Stimulated activated CD4-positive, alpha-beta T cell treated with anti-CD3 and anti-CD28 coated beads, Interleukin-1b, Interleukin-23, amount 100 ng/mL, for 1 hour (primary cell): ENCODE data around the gene TULP1.
"Not testable (repeated sequence)": the region's sequence is repeated elsewhere in the genome, so short reads cannot be mapped to it uniquely, and the experiment has no call there.

Experiments used
- DNase-seq, 2 donors: peaks; one replicate each; pipeline ENCODE4 v3.0.0-alpha.2; 2020; ENCODE audit warnings: low read depth in 2 of 2

The TULP1 gene

DNA sequence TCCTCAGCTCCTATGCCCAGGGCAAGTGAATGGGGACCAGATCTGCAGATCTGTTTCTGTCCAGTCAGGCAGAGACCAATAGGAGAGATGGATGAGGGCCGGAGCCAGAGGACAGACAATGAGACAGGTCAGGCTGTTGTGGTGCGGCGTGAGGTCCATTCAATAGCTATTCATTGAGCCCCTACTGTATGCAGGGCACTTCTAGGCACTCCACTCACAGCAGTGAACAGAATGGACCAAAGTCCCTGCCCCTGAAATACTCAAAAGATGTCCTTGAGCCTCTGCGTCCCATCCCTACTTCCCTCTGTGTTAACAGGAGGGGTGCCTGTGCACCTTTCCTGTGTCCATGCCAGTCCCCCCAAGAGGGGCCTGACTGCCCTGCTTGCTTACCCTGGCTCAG is 8.5 kb upstream of the TULP1 start:
- no peak for DNase-seq

DNA sequence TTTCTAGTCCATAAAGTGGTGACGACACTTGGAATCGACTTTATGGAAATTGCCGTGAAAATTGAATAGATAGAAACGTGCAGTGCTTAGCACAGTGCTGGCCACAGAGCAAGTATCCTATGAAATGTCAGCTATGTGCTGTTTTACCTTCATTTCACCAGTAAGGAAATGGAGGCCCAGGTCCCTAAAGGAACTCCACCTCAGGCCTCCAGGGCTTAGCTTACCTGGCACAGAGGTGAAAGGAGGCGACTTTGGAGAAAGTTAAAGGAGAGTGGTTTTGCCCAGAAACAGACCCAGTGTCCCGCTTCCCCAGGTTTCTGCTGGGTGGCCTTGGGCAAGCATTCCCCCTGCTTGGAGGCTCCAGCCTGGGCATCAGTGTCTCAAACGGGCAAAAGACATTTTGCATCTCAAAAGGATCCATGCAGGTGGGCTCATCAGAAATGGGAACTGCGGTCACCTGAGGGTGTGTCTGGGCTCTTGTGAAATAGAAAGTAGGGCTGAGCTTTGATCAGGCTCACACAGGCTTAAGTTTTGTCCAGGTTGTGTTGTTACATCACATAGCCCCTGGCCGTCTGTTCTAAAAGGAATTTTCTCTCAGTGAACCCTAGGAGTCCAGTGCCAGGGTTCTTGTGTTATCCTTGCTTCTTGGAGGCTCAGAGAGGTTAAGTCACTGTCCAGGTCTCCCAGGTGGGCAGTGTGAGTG is 6.8 kb upstream of the TULP1 start:
- DNase-seq, result no peak

DNA sequence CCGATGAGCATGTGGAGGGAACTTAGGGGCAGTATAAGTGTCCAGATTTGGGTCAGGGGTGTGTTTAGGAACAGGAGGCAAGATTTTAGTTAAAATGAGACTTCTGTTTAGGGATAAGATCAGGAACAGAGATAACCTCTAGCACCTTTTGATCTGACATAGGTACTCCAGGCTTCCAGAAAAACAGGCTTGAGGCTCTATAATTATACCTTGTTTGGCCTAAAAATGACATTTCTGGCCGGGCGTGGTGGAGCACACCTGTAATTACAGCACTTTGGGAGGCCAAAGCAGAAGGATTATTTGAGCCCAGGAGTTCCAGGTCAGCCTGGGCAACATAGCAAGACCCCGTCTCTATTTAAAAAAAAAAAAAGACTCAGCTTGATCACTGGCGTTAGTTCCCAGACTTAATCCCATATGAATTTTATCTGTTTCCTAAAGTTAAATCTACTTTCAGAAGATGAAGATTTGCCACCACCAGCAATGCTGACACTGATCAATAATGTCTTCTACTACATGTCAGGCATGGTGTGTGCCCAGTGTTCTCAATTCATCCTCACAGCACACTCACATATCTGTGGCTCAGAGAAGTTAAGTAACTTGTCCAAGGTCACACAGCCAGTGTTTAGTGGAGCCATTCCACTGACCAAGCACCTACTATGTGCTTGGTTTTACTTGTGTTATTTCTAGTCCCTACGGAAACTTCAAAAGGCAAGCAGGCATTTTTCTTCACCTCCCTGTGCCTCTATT is 6.0 kb upstream of the TULP1 start:
- no peak for DNase-seq

DNA sequence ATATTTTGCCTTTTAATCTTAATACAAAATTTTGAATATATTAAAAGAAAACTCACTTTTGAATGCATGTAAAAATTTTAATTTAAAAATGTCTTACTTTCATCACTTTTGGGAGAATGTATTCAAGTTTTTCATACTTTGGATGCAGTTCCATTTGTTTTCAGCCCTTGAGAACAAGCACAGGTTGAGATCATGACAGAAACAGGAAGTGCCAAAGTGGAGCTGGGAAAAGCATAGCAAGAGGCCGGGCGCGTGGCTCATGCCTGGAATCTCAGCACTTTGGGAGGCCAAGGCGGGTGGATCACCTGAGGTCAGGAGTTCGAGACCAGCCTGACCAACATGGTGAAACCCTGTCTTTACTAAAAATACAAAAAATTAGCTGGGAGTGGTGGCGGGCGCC is 5.3 kb upstream of the TULP1 start:
- DNase-seq, result not testable (repeated sequence)

DNA sequence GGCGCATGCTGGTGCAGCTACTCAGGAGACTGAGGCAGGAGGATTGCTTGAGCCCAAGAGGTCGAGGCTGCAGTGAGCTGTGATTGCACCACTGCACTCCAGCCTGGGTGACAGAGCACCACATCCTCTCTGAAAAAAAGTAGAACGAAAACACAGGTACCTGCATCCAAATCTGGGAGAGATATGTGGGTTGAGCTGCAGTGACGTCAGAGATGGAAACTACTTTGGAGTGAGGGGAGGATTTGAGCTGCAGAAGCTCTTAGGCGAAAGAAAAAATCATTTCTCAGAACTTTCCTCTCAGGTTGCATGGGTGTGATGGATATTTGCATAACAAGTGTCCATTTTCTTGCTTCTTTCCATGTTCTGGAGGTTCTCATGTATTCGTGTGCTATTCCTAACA is 4.0 kb upstream of the TULP1 start:
- DNase-seq, result no peak

DNA sequence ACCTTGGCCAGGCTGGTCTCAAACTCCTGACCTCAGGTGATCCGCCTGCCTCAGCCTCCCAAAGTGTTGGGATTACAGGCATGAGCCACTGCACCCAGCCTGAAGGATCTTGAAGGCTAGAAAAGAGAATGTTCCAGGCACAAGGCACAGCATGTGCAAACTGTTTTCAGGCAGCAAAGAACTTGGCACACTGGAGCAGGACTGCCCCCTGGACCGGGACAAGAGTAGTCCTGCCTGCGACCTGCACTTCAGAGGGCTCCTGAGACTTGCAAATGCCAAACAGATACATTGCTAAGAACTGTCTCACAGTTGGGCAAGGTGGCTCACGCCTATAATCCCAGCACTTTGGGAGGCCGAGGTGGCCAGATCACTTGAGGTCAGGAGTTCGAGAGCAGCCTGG is 3.2 kb upstream of the TULP1 start:
- not testable (repeated sequence) for DNase-seq

DNA sequence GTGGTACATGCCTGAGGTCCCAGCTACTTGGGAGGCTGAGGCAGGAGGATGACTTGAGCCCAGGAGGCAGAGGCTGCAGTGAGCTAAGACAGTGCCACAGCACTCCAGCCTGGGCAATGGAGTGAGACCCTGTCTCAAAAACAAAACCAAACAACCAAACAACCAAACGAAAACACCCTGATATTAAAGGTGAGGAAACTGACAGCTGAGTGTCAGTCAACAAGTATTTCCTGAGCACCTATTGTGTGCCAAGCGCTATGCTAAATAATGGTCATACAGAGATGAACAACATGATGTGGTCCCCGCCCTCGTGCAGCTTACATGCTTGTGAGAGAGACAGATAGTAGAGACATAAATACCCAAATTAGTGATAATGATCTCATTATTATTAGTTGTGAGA is 1.9 kb upstream of the TULP1 start:
- no peak for DNase-seq

DNA sequence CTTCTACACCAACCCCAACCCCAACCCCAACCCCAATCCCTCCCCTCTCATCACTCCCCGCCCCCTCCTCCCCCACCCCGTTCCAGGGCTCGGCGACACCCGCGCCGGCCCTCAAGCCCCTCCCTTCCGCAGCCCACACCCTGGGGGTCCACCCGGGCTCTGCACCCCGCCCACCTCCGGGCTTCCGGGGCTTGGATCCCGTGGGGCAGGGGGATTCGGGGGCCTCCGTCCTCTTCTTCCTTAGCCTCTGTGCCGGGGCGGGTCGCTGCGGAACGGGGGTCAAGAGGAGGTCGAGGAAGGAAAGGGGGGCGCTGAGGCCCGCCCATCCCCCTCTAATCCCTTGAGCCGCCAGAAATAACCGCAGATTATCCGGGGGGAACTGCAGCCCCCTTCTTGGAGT is 690 bp downstream of the TULP1 start:
- no peak for DNase-seq

DNA sequence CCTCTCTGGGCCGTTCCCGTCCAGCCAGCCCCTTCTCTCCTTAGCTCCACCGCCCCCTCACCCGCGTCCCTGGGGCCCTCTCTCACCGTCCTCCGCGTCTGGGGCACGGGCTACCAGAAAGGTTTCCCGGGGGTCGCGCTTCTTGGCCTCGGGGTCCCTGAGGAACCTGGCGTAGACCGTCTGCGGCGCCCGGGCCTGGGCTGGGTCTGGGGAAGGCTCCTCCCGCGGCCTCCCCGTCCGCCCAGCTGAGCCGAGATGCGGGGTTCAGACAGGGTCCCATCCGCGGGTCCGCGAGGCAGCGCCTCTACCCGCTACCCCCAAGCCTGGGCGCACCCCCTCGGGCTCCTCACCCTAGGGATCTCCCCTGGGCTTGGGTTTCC is 1.1 kb downstream of the TULP1 start:
- DNase-seq, result no peak

DNA sequence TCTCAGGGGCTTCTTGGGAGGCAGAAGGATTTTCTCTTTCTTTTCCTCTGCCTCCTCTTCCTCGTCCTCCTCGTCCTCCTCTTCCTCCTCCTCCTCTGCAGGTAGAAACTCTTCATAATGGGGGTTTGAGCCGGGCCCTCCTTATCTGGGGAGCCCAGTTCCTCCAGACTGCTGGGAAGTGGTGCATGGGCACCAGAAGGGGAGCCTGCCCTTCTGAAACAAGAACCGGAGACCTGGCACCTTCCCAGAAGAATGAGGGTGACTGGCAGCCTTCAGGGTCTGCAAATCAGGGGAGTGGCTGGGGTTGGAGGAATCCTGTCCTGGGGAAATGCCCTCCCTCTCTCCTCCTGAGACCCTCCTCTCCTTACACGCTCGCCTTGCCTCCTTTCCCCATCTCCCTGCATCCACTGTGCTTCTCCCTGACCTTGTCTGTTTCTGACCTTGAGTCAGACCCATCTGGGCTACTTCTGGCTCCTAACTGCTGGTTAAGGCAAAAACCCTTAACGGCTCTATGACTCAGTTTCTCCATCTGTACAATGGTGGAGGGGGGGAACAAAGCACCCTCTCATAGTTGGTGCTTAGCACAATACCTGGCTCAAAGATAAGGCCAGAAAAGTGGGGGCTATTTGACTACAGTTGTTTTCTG is 1.7 kb downstream of the TULP1 start:
- DNase-seq, result no peak

DNA sequence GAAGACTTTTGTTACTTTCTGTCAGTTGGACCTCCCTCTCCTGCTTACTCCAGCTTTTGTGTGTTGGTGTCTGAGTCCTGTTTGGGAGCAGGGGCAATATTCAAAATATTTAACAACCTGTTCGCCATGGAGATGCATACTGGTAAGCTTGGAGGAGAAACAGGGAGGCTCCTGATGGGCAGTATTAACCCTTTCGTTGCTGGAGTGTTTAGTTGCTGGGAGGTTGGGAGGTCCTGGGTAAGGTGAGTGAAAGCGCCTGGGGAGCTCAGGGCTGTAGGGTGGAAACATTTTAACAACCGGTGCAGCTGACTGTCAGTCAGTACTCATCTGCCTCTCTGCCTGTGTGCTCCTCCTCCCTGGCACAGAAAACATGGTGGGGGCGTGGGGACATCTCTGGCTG is 4.2 kb downstream of the TULP1 start:
- no peak for DNase-seq

DNA sequence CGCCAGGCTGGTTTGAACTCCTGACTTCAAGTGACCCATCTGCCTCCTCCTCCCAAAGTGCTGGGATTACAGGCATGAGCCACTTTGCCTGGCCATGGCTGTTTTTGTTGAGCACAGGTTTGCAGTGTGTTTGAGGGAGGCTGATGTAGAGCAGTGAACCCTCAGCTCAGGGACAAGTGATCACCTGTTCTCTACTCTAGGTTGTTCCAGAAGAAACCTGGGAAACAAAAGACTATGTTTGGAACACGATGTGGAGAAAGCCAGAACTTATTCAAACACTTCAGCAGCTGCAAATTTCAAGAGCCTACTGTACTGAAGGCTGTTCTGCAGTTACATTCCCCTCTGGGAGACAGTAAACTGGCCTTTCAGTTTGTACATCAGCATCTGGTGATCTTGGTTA is 4.7 kb downstream of the TULP1 start:
- no peak for DNase-seq

DNA sequence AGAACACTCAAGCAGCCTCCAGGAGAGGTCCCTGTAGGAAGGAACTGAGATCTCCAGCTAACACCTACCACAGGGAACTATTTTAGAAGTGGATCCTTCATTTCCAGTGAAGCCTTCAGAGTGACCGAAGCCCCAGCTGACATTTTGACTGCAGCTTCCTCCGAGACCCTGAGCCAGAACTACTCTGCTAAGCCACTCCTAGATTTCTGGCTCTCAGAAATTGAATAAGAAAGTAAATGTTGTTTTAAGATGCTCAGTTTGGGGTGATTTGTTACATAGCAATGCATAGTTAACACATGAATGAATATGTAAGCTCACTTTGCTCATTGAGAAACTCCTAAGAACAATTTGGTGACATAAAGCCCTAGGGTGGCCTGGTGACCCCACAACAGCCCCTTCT is 5.5 kb downstream of the TULP1 start:
- no peak for DNase-seq

DNA sequence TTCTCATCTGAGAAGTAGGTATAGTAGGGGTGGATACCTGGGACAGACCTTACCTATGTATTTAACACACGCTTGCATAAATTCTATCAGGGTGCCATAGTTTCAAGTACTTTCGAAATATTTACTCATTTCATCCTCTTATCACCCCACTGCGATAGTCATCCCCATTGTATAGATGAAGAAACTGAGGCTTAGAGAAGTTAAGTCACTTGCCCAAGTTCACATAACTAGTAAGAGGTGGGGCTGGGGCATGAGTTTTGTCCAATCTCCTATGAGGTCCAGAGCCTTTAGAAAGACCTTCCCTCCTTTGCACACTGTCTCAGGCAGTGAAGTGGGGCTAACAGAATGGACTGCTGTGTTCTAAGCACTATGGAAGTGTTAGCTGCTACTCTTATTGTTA is 6.2 kb downstream of the TULP1 start:
- DNase-seq, result no peak

DNA sequence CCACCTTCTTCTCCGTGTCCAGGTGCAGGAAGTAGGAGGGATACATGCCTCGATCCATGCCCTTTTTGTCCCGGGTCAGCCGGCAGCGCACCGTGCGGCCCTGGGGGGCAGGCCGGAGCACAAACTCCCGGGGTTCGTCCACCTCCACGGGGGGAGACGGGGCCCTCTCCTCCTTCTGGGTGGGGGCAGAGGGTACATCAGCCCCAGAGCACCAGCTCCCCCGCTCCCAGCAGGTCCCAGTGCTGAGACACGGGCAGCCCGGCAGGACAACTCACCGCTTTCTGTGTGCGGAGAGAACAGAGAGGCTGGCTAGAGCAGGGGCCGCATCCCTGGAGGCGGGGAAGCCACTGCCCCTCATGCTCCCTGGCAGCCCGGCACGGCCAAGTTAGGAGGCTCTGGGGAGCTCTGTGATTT is 6.7 kb downstream of the TULP1 start:
- DNase-seq, result no peak

DNA sequence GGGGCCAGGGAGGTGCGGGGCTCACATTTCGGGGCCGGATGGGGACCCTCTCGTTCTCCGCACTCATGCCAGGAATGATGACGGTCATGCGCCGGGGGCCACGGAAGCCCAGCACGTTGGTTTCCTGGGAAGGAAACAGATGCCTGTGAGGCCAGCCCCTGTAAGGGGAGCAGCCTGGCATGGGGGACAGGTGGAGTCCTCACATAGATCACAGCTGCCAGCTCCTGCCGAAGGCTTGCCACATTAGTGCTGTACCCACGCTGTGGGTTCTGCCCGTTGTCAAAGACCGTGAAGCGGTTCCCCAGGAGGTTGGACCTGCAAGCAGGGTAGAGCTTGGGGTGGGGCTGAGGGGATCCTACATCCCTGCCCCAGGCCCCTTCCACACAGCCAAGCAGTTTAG is 9.2 kb downstream of the TULP1 start:
- DNase-seq, result no peak

DNA sequence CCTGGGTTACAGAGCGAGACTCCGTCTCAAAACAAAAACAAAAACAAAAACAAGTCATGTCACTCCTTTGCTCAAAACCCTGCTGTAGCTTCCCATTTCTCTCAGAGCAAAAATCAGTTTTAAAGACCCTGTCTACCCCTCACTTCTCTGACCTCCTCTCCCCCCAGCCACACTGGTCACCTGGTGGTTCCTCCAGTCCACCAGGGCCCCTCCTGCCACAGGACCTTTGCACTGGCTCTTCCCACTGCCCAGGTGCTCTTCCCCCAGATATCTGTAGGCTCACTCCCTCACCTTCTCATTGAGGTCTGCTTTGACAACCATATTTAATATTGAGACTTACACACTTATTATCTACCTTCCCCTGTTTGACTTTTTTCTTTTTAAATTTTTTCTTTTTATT is 10.9 kb downstream of the TULP1 start:
- no peak for DNase-seq

DNA sequence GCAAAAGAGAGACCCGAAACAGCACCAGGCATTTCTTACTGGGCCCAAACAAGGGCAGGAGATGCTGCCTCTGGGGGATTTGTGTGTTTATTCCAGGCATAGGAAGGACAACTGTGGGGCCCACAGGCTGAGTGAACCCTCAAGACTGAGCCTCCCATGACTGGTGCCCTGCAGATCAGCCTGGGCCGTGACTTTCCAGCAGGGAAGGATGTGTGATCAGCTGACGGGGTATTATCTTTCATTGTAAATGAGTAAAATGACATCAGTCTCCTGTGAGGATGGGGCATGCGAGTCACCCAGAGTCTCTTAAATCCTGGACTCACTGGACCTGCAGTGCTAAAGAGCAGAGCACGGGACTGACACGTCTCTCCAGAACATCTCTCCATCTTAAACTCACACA is 11.9 kb downstream of the TULP1 start:
- no peak for DNase-seq

DNA sequence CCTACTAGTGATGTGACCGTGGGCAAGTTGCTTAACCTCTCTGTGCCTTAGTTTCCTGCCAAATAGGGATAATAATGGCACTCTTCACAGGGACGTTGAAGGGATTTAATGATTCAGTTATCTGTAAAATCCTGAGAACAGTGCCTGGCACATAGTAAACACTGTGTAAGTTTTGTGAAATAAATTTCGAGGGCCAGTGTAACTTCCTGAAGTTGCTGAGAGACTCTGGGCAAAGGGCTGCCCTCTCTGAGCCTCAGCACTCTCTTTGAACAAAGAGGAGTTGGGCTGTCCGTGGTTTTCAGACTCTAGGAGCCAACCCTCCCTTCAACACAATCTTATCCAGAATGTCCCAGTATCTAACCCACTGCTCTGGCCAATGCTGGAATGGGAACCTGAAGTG is 13.3 kb downstream of the TULP1 start:
- no peak for DNase-seq

DNA sequence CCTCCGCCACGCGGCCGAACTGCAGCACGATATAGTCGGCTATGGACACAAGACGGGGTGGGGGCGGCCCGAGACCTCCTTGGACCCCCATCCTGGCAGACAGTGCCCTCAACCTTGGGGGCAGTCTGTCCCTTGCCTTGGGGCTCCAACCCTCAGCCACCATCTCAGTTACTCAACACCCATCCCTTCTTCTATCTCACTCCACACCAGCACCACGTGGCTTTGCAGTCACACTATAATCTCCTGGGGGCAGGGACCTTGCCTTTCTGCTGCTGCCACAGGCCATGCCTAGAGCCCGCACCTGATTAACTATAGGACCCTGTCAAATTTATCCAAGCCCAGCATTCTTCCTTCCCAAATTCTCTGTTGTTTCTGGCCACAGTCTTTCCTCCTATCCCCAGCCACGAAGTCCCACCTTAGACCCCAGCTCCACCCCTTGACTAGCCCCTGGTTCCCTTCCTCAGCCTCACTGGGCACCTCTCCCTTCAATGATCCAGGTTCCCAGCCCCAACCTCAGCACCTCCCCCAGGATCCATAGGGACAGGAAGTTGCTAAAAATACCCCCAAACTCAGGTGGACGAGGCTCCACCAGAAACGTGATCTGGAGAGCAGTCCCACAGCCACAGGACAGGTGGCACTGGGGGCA is 14.2 kb downstream of the TULP1 start:
- DNase-seq, result no peak

DNA sequence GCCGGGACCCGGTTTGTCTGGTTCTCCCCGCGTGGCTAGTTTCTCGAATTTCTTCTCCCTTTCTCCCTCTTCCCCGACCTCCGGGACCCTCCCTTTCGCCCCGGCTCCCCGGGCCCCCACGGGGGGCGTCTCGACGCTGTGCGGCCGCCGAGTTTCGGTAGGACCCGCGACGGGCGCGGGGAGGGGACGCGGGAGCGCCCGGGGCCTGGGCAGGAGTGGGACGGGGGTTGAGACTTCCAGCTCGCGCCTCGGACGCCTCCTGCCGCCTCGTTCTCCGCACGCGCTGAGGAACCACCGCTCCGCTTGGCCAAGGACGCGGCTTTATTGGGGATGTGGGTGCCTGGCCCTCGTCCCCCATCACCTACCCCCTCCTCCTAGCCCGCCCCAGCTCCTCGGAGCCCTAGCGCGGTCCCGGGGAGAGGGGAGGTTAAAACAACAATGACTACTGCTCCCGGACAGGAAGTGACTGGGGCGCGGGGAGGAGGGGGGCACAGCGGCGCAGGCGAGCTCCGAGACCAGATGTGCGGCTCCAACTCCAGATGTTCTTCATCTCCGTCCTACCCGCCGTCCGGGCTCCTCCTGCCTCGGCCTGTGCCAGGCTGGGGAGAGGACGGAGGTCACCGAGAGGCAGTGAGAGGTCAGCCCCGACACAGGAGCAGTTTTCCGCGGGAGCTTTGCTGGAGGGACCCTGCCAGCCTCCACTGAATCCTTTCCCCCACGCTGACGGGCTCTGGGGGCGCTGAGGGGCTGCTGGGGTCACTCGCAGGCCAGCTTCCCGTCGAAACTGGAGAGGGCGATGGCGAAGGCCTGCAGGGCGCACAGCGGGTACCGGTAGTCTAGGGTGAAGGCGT is 14.9 kb downstream of the TULP1 start:
- DNase-seq, result no peak
